Measurements from ENCODE around the gene FBXO5.
A peak's percentile ranks its signal among the peaks of the same experiment; 100 is the strongest.
"Not testable (repeated sequence)": the region's sequence is repeated elsewhere in the genome, so short reads cannot be mapped to it uniquely, and the experiment has no call there.

The FBXO5 gene, protein sequence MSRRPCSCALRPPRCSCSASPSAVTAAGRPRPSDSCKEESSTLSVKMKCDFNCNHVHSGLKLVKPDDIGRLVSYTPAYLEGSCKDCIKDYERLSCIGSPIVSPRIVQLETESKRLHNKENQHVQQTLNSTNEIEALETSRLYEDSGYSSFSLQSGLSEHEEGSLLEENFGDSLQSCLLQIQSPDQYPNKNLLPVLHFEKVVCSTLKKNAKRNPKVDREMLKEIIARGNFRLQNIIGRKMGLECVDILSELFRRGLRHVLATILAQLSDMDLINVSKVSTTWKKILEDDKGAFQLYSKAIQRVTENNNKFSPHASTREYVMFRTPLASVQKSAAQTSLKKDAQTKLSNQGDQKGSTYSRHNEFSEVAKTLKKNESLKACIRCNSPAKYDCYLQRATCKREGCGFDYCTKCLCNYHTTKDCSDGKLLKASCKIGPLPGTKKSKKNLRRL

DNA sequence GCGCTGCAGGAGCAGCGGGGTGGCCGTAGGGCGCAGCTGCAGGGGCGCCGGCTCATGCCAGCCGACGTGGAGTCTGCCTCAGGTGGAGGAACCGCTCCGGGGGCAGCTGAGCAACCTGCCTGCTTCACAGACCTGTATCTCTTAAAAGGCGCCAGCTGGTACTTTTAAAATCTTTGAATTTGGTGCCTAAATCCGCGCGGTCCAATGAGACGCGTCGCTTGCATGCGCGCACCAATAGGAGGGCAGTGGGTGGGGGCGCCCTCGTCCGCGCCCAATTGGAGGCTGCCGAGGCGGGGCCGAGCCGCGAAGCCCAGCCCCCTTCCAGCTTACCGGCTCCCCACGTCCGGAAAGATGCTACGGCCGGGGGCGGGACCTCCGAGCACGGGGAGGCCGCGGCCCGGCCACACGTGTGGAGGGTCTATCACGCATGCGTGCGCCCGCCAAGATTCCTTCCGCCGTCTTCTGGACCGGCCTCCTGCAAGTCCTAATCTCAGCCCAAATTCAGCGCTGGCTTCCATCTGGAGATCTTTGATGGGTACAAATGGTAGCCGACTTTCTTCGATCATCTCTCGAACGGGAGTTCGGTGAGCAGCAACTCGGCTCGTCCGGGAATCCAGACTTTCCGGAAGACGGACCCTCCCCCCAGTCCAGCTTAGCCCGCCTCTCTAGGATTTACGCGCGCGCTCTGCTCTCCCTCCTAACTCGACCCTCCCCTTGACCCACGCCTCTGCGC, at the start of gene FBXO5:
FBXO5 (minus strand) TSS at position 138 of the 733 bp plus-strand sequence; CDS start at position 56, 82 bp downstream.
- DNase-seq, result peak; percentile 98

DNA sequence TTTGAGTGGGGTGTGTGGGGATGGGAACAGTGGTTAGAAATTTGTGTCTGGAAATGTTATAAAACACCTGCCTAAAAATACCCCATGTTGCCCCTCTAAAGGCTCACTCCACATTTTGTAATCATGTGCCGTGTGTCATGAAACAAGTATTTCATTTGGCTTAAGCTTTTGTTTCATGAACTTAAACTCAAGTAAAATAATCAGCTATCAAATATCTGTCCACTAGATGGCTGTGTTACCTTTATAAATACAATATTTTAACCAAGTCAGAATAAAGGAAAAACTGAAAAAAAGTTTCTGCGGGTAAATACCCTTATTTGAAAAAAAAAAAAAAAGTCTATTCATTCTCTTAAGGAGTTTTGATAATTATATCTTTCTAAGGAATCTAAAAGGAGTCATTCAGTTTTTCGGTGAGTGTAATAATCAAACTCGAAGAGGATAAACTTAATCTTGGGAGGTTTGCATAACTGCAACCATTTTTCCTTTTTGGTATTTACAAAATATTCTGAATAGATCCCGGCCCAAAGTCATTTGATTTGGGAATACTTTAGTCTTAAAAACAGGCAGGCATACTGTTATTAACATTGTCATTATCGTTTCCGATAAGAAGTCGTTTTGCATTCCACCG, 49.5 kb upstream of the FBXO5 start:
- DNase-seq, result peak; percentile 58

DNA sequence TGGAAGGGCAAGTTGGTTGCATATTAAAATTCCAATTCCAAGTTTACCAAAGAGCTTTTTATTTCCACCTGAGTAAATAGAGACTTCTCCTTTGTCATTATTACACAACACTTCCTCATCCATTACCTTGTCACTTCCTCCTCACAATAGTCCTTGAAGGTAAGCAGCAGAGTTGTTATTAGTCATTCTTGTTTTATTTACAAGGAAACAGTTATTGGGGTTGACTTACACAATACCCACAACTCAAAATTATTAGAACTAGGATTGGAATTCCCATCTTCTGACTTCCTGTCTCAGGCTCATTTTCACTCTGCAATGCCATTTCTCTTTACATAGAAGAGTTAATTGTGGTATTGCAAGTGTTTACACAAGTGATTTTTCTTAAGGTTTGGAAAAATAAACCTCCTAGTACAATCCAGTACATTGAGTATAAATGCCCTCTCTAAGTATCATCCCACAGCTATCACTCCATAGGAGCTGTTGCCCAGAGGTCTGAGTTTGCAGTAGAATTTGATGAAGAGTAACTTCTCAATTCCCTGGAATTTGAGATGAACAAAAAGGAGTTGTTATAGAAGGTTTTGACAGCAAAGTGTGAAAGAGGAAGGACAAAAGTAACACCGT, 48.6 kb upstream of the FBXO5 start:
- DNase-seq, result no peak

DNA sequence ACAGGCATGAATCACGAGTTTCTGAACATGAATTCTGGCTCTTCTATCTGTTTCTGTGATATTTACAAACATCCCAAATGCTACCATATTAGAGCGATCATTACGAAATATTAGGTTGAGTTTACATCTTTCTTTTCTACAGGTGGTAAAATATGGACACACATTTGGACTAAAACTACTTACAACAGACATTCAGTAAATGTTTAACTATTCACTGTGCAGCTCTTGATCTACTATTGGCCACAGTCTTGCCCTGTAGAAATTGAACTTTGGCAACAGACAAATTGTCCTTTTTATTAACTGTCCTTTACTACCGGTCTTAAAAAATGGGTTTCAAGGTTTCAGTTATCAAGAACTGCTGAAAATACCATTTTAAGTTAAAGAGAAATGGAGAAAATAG, 46.1 kb upstream of the FBXO5 start:
- DNase-seq, result no peak

DNA sequence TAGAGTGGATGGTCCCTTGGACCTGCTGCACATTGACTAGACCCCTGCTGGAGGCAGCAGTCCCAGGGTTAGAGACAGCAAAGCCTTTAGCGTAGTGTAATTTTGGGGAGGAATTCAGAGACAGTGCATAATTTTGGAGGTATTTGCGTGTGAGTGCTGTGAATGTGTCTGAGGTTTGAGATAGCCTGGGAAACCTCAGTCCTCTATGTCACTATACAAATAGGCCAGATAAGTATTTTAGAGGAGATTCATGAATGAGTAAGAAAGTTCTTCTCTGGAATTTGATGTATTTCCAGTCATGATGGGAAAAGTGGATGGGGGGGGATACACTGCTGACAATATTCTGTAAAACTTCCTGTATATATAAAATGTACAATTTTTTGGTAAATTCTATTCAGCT, 45.4 kb upstream of the FBXO5 start:
- peak; percentile 60 for DNase-seq

DNA sequence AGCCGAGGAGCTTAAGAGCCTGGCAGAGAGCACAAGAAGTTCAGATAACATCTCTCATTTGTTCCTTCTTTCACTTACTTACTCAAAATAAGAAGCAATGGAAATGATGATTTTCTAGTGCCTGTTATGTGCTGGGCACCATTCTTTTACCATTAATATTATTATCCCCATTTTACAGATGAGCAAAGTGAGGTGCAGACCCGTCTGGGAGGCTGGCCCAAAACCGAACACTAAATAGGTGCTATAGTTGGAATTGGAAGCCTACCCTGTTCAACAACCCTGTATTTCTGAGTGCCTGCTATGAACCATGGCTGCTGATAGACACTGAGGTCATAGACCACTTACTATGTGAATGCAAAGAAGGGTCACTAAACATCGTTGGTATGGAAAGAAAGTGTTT, 44.6 kb upstream of the FBXO5 start:
- no peak for DNase-seq

DNA sequence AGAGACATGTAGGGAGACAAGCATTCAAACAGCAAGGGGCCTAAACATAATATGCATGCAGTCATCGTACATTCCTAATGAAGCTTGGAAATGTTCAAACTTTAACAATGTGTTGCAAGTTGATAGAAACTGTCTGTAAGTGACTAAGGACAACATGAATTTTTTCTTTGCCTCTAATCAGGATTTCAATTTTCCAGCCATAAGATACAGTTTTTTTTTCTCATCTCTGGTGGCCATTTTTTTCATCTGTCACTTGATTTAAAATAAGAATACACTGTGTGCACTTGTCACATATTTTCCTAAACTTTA, 41.8 kb upstream of the FBXO5 start:
- no peak for DNase-seq

DNA sequence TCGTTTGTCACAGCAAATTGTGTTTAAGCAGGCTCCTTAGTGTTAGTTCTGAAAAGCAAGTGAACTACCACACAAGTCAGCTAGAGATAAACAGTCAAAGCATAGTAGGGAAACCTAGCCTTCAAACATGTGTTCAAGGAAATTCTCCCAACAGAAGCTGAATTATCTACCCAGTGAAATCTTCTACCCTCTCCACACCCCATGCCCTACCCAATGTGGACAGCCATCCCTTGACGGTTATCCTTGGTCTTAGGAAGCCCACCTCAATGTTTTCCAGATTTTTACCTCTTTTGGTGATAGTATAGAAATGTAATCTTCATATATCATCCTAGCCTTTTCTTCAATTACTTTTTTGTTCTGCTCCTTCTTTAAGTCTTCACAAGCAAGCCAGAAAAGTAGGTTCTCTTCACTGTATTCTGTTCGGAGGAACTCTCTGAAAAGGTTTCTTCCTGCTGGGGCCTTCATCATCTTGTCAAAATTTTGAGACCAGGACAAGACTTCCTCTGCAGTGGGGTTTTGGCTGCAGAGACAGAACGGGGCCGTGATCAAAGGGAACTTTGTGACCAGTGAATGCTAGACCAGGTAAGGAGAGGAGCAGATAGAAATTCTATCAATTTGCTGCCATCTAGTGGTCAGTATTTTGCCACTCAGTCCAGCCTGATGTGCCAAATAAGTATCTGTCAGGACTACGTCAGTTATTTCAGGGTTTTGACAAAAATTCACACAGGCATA, 41.3 kb upstream of the FBXO5 start:
- DNase-seq, result peak; percentile 58

DNA sequence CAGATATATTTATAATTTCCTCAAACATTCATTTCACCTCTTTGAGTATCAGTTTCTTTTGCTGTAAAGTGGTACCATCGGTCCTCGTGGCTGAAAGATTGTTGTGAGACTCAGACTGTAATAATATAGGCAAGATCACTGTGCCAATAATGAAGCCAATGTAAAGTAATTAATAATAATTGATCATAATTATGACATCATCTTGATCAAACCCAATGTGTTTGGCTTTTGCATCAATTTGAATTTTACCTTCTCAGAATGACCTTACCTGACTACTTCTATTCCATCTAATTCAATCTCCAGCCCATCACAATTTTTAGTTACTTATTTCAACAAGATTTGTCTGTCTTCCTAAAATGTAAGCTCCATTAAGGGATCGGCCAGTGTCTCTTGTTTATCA, 35.5 kb upstream of the FBXO5 start:
- DNase-seq, result no peak

DNA sequence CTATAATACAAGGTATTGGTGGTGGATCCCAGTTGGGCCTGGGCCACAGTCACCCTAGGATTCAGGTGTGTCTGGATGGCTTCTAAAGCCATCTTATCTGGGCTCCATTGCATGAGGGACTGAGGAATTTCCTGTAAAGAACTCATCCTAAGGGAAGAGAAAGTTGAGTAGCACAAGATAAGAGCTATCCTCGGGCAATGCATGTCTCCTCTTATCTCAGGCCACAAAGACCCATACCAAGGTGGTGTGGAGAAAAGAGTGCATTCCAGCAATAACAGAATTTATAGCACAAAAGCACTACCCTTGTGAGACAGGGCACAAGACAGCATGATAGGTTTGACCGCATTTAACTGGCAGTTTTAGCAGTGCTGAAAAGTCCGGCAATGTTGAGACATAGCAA, 34.0 kb upstream of the FBXO5 start:
- DNase-seq, result no peak

DNA sequence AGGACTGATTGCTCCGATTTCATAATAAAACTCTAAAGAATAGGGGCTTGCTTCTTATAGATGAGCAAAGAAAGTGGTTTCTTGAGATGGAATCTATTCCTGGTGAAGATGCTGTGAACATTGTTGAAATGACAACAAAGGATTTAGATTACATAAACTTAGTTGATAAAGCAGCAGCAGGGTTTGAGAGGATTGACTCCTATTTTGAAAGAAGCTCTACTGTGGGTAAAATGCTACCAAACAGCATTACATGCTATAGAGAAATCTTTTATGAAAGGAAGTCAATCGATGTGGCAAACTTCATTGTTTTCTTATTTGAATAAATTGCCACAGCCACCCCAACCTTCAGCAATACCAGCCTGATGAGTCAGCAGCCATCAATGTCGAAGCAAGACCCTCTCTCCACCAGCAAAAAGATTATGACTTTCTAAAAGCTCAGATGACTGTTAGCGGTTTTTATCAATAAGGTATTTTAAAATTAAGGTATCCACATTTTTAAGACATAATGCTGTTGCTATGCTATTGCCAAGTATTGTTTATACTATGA, 32.3 kb upstream of the FBXO5 start:
- DNase-seq, result no peak

DNA sequence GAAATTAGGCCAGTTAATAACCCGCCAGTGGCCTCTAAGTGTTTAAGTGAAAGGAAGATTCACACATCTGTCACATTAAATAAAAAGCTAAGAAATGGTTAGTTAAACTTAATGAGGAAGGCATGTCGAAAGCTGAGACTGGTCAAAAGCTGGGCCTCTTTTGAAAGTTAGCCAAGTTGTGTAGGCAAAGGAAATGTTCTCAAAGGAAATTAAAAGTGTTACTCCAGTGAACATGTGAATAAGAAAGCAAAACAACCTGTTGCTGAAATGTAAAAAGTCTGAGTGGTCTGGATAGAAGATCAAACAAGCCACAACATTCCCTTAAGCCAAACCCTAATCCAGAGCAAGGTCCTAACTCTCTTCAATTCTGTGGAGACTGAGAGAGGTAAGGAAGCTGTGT, 30.6 kb upstream of the FBXO5 start:
- DNase-seq, result no peak

DNA sequence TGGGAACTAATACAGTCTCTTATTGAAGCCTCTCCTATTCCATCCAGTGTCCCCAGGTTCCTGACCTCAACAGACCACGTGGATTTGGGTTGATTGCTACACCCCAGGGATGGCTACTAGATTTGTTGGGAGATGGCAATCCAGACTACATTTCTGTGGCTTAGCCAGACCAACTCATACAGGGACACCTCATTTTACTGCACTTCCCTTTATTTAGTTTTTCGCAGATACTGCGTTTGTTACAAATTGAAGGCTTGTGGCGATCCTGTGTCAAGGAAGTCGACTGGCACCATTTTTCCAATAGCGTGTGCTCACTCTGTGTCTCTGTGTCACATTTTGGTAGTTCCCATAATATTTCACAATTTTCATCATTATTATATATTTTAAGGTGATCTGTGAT, 30.0 kb upstream of the FBXO5 start:
- DNase-seq, result no peak

DNA sequence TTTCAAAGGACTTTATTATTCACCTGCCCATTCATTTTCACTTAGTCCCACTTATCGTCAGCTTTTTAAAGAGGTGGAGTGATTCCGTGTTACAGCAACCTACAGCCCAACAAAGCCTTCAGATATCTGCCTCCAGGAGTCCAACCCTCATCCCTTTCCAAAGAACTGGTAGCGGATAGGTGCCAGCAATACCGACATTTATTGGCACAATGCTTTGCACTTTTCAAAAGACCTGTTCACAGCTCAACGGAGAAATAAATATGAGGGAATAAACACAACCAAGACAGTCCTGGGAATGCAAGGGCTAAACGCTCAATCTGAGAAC, 20.5 kb upstream of the FBXO5 start:
- peak; percentile 10 for DNase-seq

DNA sequence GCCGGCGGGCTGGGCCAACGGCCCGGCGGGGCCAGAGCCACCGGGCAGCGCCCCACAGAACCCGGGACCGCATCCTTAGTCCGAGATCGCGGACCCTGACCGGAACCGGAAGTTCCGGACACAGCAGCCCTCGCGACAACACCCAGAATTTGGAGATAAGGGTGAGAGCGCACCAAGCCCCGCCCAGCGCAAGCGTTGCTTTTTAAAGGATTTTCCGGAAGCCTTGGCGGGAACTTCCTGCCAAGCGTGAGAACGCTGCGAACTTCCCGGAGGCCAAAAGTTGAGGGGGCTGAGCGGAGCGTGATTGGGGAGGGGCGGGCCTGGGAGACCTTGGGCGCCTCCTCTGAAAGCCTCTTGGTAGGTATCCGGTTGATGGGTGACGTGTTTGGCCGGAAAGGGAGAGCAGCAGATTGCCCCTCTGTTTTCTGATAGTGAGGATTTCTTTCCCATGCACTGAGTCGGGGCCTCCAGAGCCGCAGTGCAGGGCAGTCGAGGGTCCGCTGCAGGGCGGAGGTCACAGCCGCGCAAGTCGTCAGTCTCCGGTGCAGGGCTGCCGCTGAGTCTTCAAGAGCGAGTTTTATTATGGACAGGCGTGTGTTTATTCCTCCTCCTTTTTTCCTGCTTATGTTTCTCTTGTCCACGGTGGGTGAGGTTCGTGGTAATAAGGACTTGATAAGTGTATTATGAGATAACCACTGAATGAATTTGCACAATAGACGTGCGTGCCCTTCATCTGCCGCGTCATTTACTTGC, 19.9 kb upstream of the FBXO5 start, which contains the start of gene MTRF1L:
MTRF1L (minus strand) TSS at position 97 of the 753 bp plus-strand sequence; CDS start at position 73, 24 bp downstream.
- peak; percentile 98 for DNase-seq

DNA sequence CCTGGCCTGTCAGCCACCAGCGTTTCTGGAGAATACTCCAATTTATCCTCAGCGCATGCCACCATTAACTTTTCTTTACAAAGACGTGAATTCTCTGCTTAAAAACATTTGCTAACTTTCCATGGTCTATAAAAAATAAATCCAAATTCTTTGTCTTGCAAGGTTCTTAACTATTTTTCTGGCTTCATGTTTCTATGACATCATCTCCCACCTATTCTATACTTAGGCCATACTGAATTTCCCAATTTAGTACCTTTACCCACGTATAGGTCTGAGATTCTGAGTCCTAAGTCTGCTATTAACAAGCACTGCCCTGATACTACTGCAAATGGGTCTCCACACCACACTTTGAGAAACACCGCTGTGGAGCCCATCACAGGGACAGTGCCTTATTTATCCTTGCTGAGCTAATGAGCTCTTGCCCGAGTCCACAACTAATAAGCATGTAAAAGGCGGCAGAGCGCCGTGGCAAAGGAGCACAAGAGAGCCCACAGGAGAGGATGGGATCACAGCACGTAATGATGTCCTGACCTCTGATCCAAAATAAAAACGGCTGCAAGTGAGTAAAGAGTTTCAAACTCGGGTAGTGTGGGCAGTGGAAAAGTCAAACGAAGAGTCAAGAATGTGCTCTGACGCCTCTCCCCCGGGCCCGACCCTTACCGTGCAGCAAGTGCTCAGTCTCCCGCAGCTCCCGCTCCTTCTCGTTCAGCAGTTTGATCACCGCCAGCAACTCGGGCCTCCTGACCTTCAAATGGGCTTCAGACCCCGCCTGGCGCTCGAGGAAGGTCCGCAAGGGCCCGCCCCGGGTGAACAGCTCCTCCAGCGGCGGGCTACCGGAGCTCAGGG, 19.1 kb upstream of the FBXO5 start:
- no peak for DNase-seq

DNA sequence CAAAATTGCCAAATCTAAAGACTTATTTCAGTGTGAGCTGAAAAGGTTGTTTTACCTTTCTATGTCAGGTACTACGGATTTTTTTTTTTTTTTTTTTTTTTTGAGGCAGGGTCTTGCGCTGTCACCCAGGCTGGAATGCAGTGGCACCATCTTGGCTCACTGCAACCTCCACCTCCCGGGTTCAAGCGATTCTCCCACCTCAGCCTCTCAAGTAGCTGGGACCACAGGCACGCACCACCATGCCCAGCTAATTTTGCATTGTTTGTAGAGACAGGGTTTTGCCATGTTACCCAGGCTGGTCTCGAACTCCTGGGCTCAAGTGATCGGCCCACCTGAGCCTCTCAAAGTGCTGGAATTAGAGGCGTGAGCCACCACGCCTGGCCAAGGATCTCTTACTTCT, 17.9 kb upstream of the FBXO5 start:
- not testable (repeated sequence) for DNase-seq

DNA sequence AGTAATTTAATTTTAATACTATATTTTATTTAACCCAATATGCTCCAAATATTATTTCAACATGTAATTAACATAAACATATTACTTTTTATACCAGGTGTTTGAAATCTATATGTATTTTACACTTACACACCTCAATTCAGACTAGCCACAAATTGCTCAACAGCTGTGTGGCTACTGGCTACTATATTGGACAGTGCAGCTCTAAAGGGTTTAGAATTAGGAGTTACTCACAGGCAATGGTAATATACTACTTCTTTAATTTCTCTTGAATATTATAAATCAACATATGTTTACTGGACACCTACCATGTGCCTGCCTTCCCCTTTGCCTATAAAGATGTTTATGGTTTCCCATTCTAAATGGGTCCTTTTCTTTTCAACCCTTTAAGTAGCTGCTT, 17.4 kb upstream of the FBXO5 start:
- DNase-seq, result no peak

DNA sequence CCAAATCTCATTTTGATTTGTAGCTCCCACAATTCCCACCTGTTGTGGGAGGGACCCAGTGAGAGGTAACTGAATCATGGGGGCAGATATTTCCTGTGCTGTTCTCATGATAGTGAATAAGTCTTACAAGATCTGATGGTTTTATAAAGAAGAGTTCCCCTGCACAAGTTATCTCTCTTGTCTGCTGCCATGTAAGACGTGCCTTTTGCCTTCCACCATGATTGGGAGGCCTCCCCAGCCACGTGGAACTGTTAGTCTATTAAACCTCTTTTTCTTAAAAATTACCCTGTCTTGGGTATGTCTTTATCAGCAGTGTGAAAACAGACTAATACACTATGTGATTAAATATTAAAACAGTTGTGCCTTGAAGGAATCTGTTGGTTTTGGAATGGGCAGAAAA, 16.7 kb upstream of the FBXO5 start:
- not testable (repeated sequence) for DNase-seq

DNA sequence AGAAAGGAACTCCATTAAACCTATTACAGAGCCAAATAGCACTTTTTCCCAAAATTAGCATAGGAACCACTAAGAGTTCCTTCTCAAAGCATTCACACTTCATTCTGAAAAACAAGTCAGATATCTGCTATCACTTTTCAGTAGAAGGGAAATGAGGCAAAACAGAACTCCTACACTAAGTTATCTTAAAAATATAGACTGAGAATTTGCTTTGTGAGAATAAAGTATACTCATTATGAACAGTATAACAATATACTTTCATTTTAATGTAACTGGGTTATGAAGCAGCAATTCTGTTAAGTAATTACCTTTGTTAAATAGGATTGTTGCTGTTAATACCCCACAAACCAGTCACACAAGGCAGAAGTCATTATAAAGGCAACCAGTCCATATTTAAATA, 11.0 kb upstream of the FBXO5 start:
- DNase-seq, result no peak

DNA sequence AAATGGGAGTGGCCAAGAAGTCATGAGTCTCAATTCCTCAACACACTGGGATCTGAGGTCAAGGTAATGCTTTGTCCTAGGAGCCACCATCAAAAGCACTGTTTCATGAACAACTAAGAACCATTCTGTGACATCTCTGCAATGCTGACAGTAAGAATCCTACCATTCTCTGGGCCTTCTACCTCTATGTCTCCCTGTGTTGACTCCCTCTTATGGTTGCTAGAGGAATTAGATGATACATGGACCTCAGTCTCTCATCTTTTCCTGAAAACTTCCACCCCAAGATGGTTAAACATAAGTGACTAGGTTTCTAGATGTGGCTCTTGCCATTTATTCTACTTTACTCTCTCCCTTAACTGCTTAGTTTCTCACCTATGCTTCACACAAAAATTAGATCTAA, 10.6 kb upstream of the FBXO5 start:
- no peak for DNase-seq

Data from fibroblast of skin of right biceps (primary cell).